GM23248 (cell line): Measurements from ENCODE around the gene DEFB113. TPM values are rescaled to one million over a fixed set of nuclear protein-coding genes. Genes with fewer than 3 reads are reported as not detected.

Source experiments
- DNase-seq: peaks from one replicate; pipeline ENCODE4 v3.0.0-alpha.2; 2015
- H2AFZ ChIP-seq: fragments of 200-600 bp; sonication (generic); 2 replicates; pipeline ENCODE4 v1.6.1; 2016; ENCODE audit warnings: antibody characterized with exemption
- H3F3A ChIP-seq: fragments of 200-600 bp; sonication (generic); 2 replicates; pipeline ENCODE4 v1.6.1; 2016; ENCODE audit warnings: mild to moderate bottlenecking, antibody characterized with exemption, mixed run types; ENCODE audit not compliant: insufficient read depth
- H3K27ac ChIP-seq: fragments of 200-600 bp; sonication (generic); 2 replicates; pipeline ENCODE4 v1.5.1; 2016; ENCODE audit warnings: mild to moderate bottlenecking
- H3K27me3 ChIP-seq: fragments of 200-600 bp; sonication (generic); replicated peaks from 2 replicates; pipeline ENCODE4 v1.6.1; 2016; ENCODE audit warnings: mild to moderate bottlenecking; ENCODE audit not compliant: insufficient read depth
- H3K36me3 ChIP-seq: fragments of 200-600 bp; sonication (generic); 2 replicates; pipeline ENCODE4 v1.6.1; 2016; ENCODE audit warnings: low read depth, mild to moderate bottlenecking
- H3K4me1 ChIP-seq: fragments of 200-600 bp; sonication (generic); 2 replicates; pipeline ENCODE4 v1.6.1; 2016; ENCODE audit warnings: mild to moderate bottlenecking; ENCODE audit not compliant: insufficient read depth
- H3K4me2 ChIP-seq: fragments of 200-600 bp; sonication (generic); one replicate; pipeline ENCODE4 v1.6.1; 2016; ENCODE audit warnings: mild to moderate bottlenecking; ENCODE audit not compliant: unreplicated experiment
- H3K4me3 ChIP-seq: fragments of 200-600 bp; sonication (generic); 2 replicates; pipeline ENCODE4 v1.5.1; 2016; ENCODE audit warnings: mild to moderate bottlenecking
- H3K79me2 ChIP-seq: fragments of 200-600 bp; sonication (generic); 2 replicates; pipeline ENCODE4 v1.6.1; 2016; ENCODE audit warnings: mild to moderate bottlenecking; ENCODE audit not compliant: insufficient read depth
- H3K9ac ChIP-seq: fragments of 200-600 bp; sonication (generic); 2 replicates; pipeline ENCODE4 v1.6.1; 2016; ENCODE audit warnings: mild to moderate bottlenecking
- H3K9me2 ChIP-seq: fragments of 200-600 bp; sonication (generic); 2 replicates; pipeline ENCODE4 v1.6.1; 2016; ENCODE audit warnings: mixed run types, mild to moderate bottlenecking, moderate library complexity; ENCODE audit not compliant: insufficient read depth
- H3K9me3 ChIP-seq: fragments of 200-600 bp; sonication (generic); one replicate; pipeline ENCODE4 v1.6.1; 2017; ENCODE audit warnings: low read depth
- H4K20me1 ChIP-seq: fragments of 200-600 bp; sonication (generic); 2 replicates; pipeline ENCODE4 v1.6.0; 2016; ENCODE audit not compliant: insufficient read depth
- EZH2 ChIP-seq: fragments of 200-600 bp; sonication (generic); IDR thresholded peaks from 2 replicates; pipeline ENCODE4 v1.6.1; 2018; ENCODE audit warnings: antibody characterized with exemption, mild to moderate bottlenecking; ENCODE audit not compliant: insufficient read depth, poor library complexity, severe bottlenecking
- EZH2phosphoT487 ChIP-seq: fragments of 200-600 bp; sonication (generic); IDR thresholded peaks from 2 replicates; pipeline ENCODE4 v1.6.1; 2018; ENCODE audit warnings: antibody characterized with exemption, moderate library complexity, mild to moderate bottlenecking, low read depth; ENCODE audit not compliant: insufficient read depth
- WGBS, 2 experiments: methylation state at CpG; one replicate each; pipeline ENCODE4 v1.1.6; 2015 to 2017; ENCODE audit warnings: low lambda C conversion rate in 2 of 2, low coverage in 1 of 2; ENCODE audit errors: missing lambda C conversion rate in 2 of 2; 5-methylcytosine and 5-hydroxymethylcytosine counted together
- in situ Hi-C: fragments of 300-500 bp; cut with MboI; formaldehyde crosslinking; loops from 2 replicates; pipeline ENCODE4 v1.15.0; 2020
- polyA plus RNA-seq: library from polyadenylated mRNA; unstranded; fragments of >200 nt; fragmentation: Nextera tagmentation; extraction: Ambion mirVana; gene quantifications from 2 replicates; pipeline ENCODE4 v1.2.1, GENCODE V29; 2016
- total RNA-seq: library from RNA; depleted of rRNA; stranded (reverse); fragments of >200 nt; shearing (Covaris generic); gene quantifications from 2 replicates; pipeline ENCODE4 v1.2.3, GENCODE V29; 2014

Gene DEFB113
- total and polyA plus RNA-seq, 2 experiments from 2014 or later: not detected

- Histone ChIP-seq H3K9me2 (no peaks in the 10 kb centered on the region), H3K9ac (no peak overlapping the region), H3K27ac (no peak overlapping the region), H3F3A (no peaks in the 10 kb centered on the region), H3K4me1 (no peaks in the 10 kb centered on the region), H3K9me3 (no peaks in the 10 kb centered on the region), H2AFZ (no peak overlapping the region), H3K27me3 (no peaks in the 10 kb centered on the region), H4K20me1 (no peaks in the 10 kb centered on the region), H3K36me3 (no peaks in the 10 kb centered on the region), H3K79me2 (no peaks in the 10 kb centered on the region), H3K4me3 (no peak overlapping the region), H3K4me2 (no peak overlapping the region)
- 42 to 59% methylated on average over 2 of the region's 2 CpGs for whole genome bisulfite sequencing, 2 experiments
- in situ Hi-C loops: no loop called here
- DNase-seq: no peak
- TF ChIP-seq EZH2phosphoT487 (no peak), EZH2 (no peak)
These were observed 18.3 kb upstream of the DEFB113 start for GRCh38 chr6:49987749-49988148.

DNA sequence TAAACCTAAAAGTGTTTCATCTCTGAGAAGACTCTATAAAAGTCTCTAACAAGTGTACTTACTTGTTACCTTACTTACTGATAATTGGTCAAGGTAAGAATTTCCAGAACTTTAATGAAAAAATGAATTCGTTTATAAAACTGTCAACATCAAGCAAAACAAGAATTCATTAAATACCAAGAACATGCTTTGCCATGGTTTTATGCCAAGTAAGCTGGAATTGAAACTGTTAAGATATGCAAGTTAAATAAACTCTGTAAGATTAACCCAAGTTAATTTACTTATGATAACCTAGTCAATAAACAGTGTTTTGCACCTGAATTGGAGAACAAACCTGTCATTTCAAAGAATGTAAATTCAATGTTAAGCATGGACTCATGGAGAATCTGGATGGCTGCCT lies 17.1 kb upstream of the DEFB113 start:
- in situ Hi-C loops: no loop called here
- H3K9ac ChIP-seq: no peak overlapping the region
- H3K4me3 ChIP-seq: no peak overlapping the region
- no peaks in the 10 kb centered on the region for H3K9me3 ChIP-seq
- WGBS, 2 experiments: 2 to 4% methylated on average over 1 of the region's 1 CpG
- no peak for DNase-seq
- H3K9me2 ChIP-seq: no peaks in the 10 kb centered on the region
- TF ChIP-seq EZH2phosphoT487: no peak
- TF ChIP-seq EZH2: no peak
- no peaks in the 10 kb centered on the region for H4K20me1 ChIP-seq
- H3K36me3 ChIP-seq: no peaks in the 10 kb centered on the region
- H3K27me3 ChIP-seq: no peaks in the 10 kb centered on the region
- H3K79me2 ChIP-seq: no peaks in the 10 kb centered on the region
- H3K4me1 ChIP-seq: no peaks in the 10 kb centered on the region
- no peaks in the 10 kb centered on the region for H3F3A ChIP-seq
- no peak overlapping the region for H2AFZ ChIP-seq
- H3K4me2 ChIP-seq: no peak overlapping the region
- H3K27ac ChIP-seq: no peak overlapping the region

GRCh38 chr6:49982046-49982445 lies 12.6 kb upstream of the DEFB113 start:
- H3K9ac ChIP-seq: no peak overlapping the region
- WGBS, 2 experiments: 12 to 15% methylated on average over 2 of the region's 2 CpGs

DNA sequence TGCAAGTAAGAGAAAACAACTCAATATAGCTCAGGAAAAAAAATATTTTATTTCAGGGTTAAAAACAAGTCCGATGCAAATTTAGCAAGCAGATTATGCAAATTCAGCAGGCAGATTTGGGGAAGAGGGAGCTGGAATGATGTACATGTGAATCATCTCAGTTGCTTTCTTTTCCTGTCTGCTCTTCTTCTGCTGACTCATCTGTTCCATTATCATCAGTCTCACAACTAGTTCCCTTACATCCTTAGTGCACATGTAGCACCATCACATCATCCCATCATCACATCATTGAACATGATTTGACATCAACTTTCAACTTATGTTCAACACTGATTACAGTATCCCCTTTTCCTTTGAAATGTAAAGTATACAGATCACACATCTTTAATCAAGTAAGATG lies 11.5 kb upstream of the DEFB113 start:
- in situ Hi-C loops: no loop called here
- Histone ChIP-seq H3K27me3 (no peaks in the 10 kb centered on the region), H3K27ac (no peak overlapping the region), H3K79me2 (no peaks in the 10 kb centered on the region), H3K9me2 (no peaks in the 10 kb centered on the region), H3K9me3 (no peaks in the 10 kb centered on the region), H3K9ac (no peak overlapping the region), H3K4me3 (no peak overlapping the region), H4K20me1 (no peaks in the 10 kb centered on the region), H3K4me2 (no peak overlapping the region), H2AFZ (no peak overlapping the region), H3K36me3 (no peaks in the 10 kb centered on the region), H3K4me1 (no peaks in the 10 kb centered on the region), H3F3A (no peaks in the 10 kb centered on the region)
- TF ChIP-seq EZH2 (no peak), EZH2phosphoT487 (no peak)
- WGBS, 2 experiments: 19 to 31% methylated on average over 1 of the region's 1 CpG
- DNase-seq: peak; percentile 18

More at GRCh38 chr6:49982046-49982445, 12.6 kb upstream of the DEFB113 start:
- Histone ChIP-seq H3K9me3 (no peaks in the 10 kb centered on the region), H3K4me1 (no peaks in the 10 kb centered on the region), H3K36me3 (no peaks in the 10 kb centered on the region), H3K79me2 (no peaks in the 10 kb centered on the region), H3F3A (no peaks in the 10 kb centered on the region), H4K20me1 (no peaks in the 10 kb centered on the region), H2AFZ (no peak overlapping the region), H3K4me2 (no peak overlapping the region), H3K9me2 (no peaks in the 10 kb centered on the region), H3K27me3 (no peaks in the 10 kb centered on the region), H3K27ac (no peak overlapping the region), H3K4me3 (no peak overlapping the region)
- in situ Hi-C loops: no loop called here
- DNase-seq: no peak
- TF ChIP-seq EZH2phosphoT487 (no peak), EZH2 (no peak)

DNA sequence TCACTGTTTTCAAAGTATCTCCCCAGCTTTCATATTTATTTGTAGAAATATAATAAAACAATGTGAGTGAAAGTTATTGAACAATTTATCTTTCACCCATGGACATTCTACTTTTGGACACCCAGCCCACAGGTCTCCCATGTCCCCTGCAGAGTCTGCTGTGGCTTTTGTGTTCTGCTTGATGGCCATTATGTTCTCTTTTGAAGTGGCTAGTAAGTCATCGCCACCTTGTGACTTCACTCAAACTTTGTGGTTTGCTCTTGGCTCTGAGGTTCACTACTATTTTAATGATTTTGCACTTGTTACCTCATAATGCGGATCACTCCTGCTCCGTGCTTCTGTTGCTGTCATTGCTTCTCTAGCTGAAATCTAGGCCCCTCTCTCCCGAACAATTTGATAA lies 10.2 kb upstream of the DEFB113 start:
- Histone ChIP-seq H3K9me2 (no peaks in the 10 kb centered on the region), H3K4me3 (no peak overlapping the region), H4K20me1 (no peaks in the 10 kb centered on the region), H2AFZ (no peak overlapping the region), H3K27me3 (no peaks in the 10 kb centered on the region), H3F3A (no peaks in the 10 kb centered on the region), H3K36me3 (no peaks in the 10 kb centered on the region), H3K27ac (no peak overlapping the region), H3K9me3 (no peaks in the 10 kb centered on the region), H3K9ac (no peak overlapping the region), H3K4me1 (no peaks in the 10 kb centered on the region), H3K79me2 (no peaks in the 10 kb centered on the region), H3K4me2 (no peak overlapping the region)
- WGBS, 2 experiments: 19 to 23% methylated on average over 4 of the region's 4 CpGs
- DNase-seq: no peak
- TF ChIP-seq EZH2 (no peak), EZH2phosphoT487 (no peak)
- in situ Hi-C loops: no loop called here
